HL-60 (cell line): ENCODE data around the gene RGL1.

Experiments used
- CTCF ChIP-seq: IDR thresholded peaks from one replicate; pipeline ENCODE4 v1.5.1; 2011; ENCODE audit warnings: low read length, control low read depth, inconsistent platforms; ENCODE audit not compliant: insufficient read depth
- GABPA ChIP-seq: IDR thresholded peaks from 2 replicates; pipeline ENCODE4 v1.6.1; 2012; ENCODE audit warnings: low read depth
- POLR2AphosphoS5 ChIP-seq: IDR thresholded peaks from 2 replicates; pipeline ENCODE4 v1.6.1; 2012; ENCODE audit warnings: low read depth
- REST ChIP-seq: IDR thresholded peaks from 2 replicates; pipeline ENCODE4 v1.6.1; 2012; ENCODE audit warnings: low read depth; ENCODE audit not compliant: insufficient replicate concordance
- SPI1 ChIP-seq: IDR thresholded peaks from 2 replicates; pipeline ENCODE4 v1.6.1; 2012; ENCODE audit warnings: low read depth, mild to moderate bottlenecking, borderline replicate concordance

GRCh38 chr1:183871601-183872000 lies 66.7 kb downstream of the RGL1 start:
- TF ChIP-seq REST (no peak), CTCF (no peak), SPI1 (no peak), GABPA (no peak), POLR2AphosphoS5 (no peak)
